Lower lobe of right lung (tissue), 2 donors: ENCODE results near the gene KRT28. TPM values are rescaled to one million over a fixed set of nuclear protein-coding genes. Genes with fewer than 3 reads are reported as not detected.
A peak's percentile ranks its signal among the peaks of the same experiment; 100 is the strongest.

ENCODE experiments used
- ATAC-seq, 2 donors: fragments of 200-7000 bp; cut with Tn5 transposase; one replicate each; pipeline ENCODE4 v1.9.1; 2020 to 2022; ENCODE audit warnings: mild to moderate bottlenecking in 2 of 2, moderate library complexity in 2 of 2
- DNase-seq: peaks from one replicate; pipeline ENCODE4 v3.0.0-alpha.2; 2020
- H3K27ac ChIP-seq: fragments of 200-600 bp; one replicate; pipeline ENCODE4 v1.8.0; 2022
- H3K27me3 ChIP-seq: fragments of 200-600 bp; one replicate; pipeline ENCODE4 v1.8.0; 2022; ENCODE audit warnings: low read depth
- H3K36me3 ChIP-seq: fragments of 200-600 bp; one replicate; pipeline ENCODE4 v1.8.0; 2022; ENCODE audit warnings: mild to moderate bottlenecking
- H3K4me1 ChIP-seq: fragments of 200-600 bp; one replicate; pipeline ENCODE4 v1.8.0; 2022
- H3K4me3 ChIP-seq: fragments of 200-600 bp; one replicate; pipeline ENCODE4 v1.8.0; 2022; ENCODE audit warnings: mild to moderate bottlenecking
- H3K9me3 ChIP-seq: fragments of 200-600 bp; one replicate; pipeline ENCODE4 v1.8.0; 2022
- CTCF ChIP-seq: fragments of 200-600 bp; IDR thresholded peaks from one replicate; pipeline ENCODE4 v1.8.0; 2022; ENCODE audit warnings: antibody characterized with exemption, mild to moderate bottlenecking
- intact Hi-C: fragments of 100-400 bp; cut with DNase I; formaldehyde crosslinking; loops from one replicate; pipeline ENCODE4 v1.11.0; 2022
- total RNA-seq: library from RNA; stranded (reverse); fragmentation: NEBNext Ultra II Directional; extraction: Animal tissue kit (Norgen Biotek cat#: 25700); gene quantifications from one replicate; pipeline ENCODE4 v1.2.1, GENCODE V29; 2021
- donor health status: DM: no; HTN: yes; CAD: no; lungs with severe emphysema.

KRT28 gene
- total RNA-seq, 1 donor from 2014 or later, result not detected

GRCh38 chr17:40812639-40813038 is 12.9 kb upstream of the KRT28 start:
- ATAC-seq, result no peak
- DNase-seq, result no peak
- H3K4me3 ChIP-seq, result no peak overlapping the region
- peaks cover 1% of the 10 kb centered on the region for H3K4me1 ChIP-seq
- TF ChIP-seq CTCF, result no peak
- H3K27ac ChIP-seq, result no peak overlapping the region
- H3K27me3 ChIP-seq, result peaks cover 35% of the 10 kb centered on the region
- intact Hi-C loops, result no loop called here
- H3K9me3 ChIP-seq, result no peaks in the 10 kb centered on the region
- peaks cover 6% of the 10 kb centered on the region for H3K36me3 ChIP-seq

- Histone ChIP-seq H3K4me1 (no peaks in the 10 kb centered on the region), H3K36me3 (no peaks in the 10 kb centered on the region), H3K4me3 (no peak overlapping the region), H3K9me3 (no peaks in the 10 kb centered on the region), H3K27me3 (peaks cover 49% of the 10 kb centered on the region), H3K27ac (no peak overlapping the region)
- intact Hi-C loops, result no loop called here
- no peak for DNase-seq
- ATAC-seq, result no peak
- TF ChIP-seq CTCF, result no peak
Observed at GRCh38 chr17:40810494-40810893, 10.7 kb upstream of the KRT28 start.

GRCh38 chr17:40809721-40810421 is 10.1 kb upstream of the KRT28 start:
- Histone ChIP-seq H3K27me3 (peaks cover 51% of the 10 kb centered on the region), H3K36me3 (no peaks in the 10 kb centered on the region), H3K27ac (no peak overlapping the region), H3K4me1 (no peaks in the 10 kb centered on the region), H3K9me3 (no peaks in the 10 kb centered on the region), H3K4me3 (no peak overlapping the region)
- TF ChIP-seq CTCF, result no peak
- intact Hi-C loops, result no loop called here
- DNase-seq (no peak), ATAC-seq (peak in 1 of 2 donors; percentile 41)

- no peak for TF ChIP-seq CTCF
- no peak for DNase-seq
- no peaks in the 10 kb centered on the region for H3K36me3 ChIP-seq
- H3K27me3 ChIP-seq, result peaks cover 42% of the 10 kb centered on the region
- H3K4me1 ChIP-seq, result no peaks in the 10 kb centered on the region
- no peak for ATAC-seq
- no peak overlapping the region for H3K27ac ChIP-seq
- intact Hi-C loops, result no loop called here
- H3K4me3 ChIP-seq, result no peak overlapping the region
- no peaks in the 10 kb centered on the region for H3K9me3 ChIP-seq
Observed at GRCh38 chr17:40806131-40806530, 6.4 kb upstream of the KRT28 start.

- no peak overlapping the region for H3K27ac ChIP-seq
- H3K36me3 ChIP-seq, result no peaks in the 10 kb centered on the region
- no peaks in the 10 kb centered on the region for H3K9me3 ChIP-seq
- intact Hi-C loops, result no loop called here
- H3K27me3 ChIP-seq, result peaks cover 35% of the 10 kb centered on the region
- DNase-seq (peak; percentile 86), ATAC-seq (peak; percentile 93 to 95)
- no peak overlapping the region for H3K4me3 ChIP-seq
- TF ChIP-seq CTCF, result peak; percentile 86
- H3K4me1 ChIP-seq, result no peaks in the 10 kb centered on the region
Observed at GRCh38 chr17:40803617-40804082, 3.9 kb upstream of the KRT28 start.
